HG03095 (cell line): ENCODE results near the gene POLR2C.
"Not testable (repeated sequence)": the region's sequence is repeated elsewhere in the genome, so short reads cannot be mapped to it uniquely, and the experiment has no call there.

Experiments used
- ATAC-seq: cut with Tn5 transposase; IDR thresholded peaks from one replicate; pipeline ENCODE4 v1.9.1; 2021; ENCODE audit warnings: moderate library complexity; ENCODE audit not compliant: unreplicated experiment

The POLR2C gene

GRCh38 chr16:57462209-57462977 lies at the start of gene POLR2C:
Gene POLR2C (plus strand): TSS chr16:57462679. CDS start chr16:57462725, 46 bp downstream.
- ATAC-seq, result peak; percentile 90

- ATAC-seq, result peak; percentile 65
Observed at GRCh38 chr16:57413301-57413730, 49.2 kb upstream of the POLR2C start.

GRCh38 chr16:57413733-57414132 lies 48.7 kb upstream of the POLR2C start:
- no peak for ATAC-seq

GRCh38 chr16:57416084-57416483 lies 46.4 kb upstream of the POLR2C start:
- no peak for ATAC-seq

- no peak for ATAC-seq
Observed at GRCh38 chr16:57419506-57419905, 43.0 kb upstream of the POLR2C start.

- ATAC-seq, result no peak
Observed at GRCh38 chr16:57422026-57422944, 40.2 kb upstream of the POLR2C start.

- no peak for ATAC-seq
Observed at GRCh38 chr16:57423152-57423551, 39.3 kb upstream of the POLR2C start.

- no peak for ATAC-seq
Observed at GRCh38 chr16:57424583-57424982, 37.9 kb upstream of the POLR2C start.

- ATAC-seq, result no peak
Observed at GRCh38 chr16:57426356-57426755, 36.1 kb upstream of the POLR2C start.

- ATAC-seq, result no peak
Observed at GRCh38 chr16:57427307-57427706, 35.2 kb upstream of the POLR2C start.

GRCh38 chr16:57427824-57428223 lies 34.7 kb upstream of the POLR2C start:
- no peak for ATAC-seq

- no peak for ATAC-seq
Observed at GRCh38 chr16:57430955-57431354, 31.5 kb upstream of the POLR2C start.

GRCh38 chr16:57432505-57432904 lies 30.0 kb upstream of the POLR2C start:
- ATAC-seq, result no peak

- ATAC-seq, result no peak
Observed at GRCh38 chr16:57432989-57433388, 29.5 kb upstream of the POLR2C start.

- ATAC-seq, result no peak
Observed at GRCh38 chr16:57434003-57434402, 28.5 kb upstream of the POLR2C start.

GRCh38 chr16:57435838-57436237 lies 26.6 kb upstream of the POLR2C start:
- ATAC-seq, result no peak

GRCh38 chr16:57439947-57440346 lies 22.5 kb upstream of the POLR2C start:
- ATAC-seq, result not testable (repeated sequence)

- ATAC-seq, result not testable (repeated sequence)
Observed at GRCh38 chr16:57440551-57440950, 21.9 kb upstream of the POLR2C start.

- no peak for ATAC-seq
Observed at GRCh38 chr16:57444711-57445110, 17.8 kb upstream of the POLR2C start.

- no peak for ATAC-seq
Observed at GRCh38 chr16:57445510-57445909, 17.0 kb upstream of the POLR2C start.

GRCh38 chr16:57446531-57447185 lies 15.8 kb upstream of the POLR2C start:
- ATAC-seq, result peak; percentile 13
